Activated CD4-positive, alpha-beta T cell treated with anti-CD3 and anti-CD28 coated beads for 36 hours (primary cell): ENCODE results near the gene GNG12. TPM values are rescaled to one million over a fixed set of nuclear protein-coding genes. Genes with fewer than 3 reads are reported as not detected.

Experiments used
- ATAC-seq: fragments of 200-7000 bp; cut with Tn5 transposase; one replicate; pipeline ENCODE4 v1.10.0; 2021; ENCODE audit warnings: mild to moderate bottlenecking, moderate library complexity
- CTCF ChIA-PET: fragments of 350-600 bp; sonication (Branson Sonifier 250); formaldehyde crosslinking; loops from one replicate; lab custom pipeline; 2021; ENCODE audit warnings: antibody characterized with exemption; lab: Charles Lee
- POLR2A ChIA-PET: fragments of 350-600 bp; sonication (Branson Sonifier 250); formaldehyde crosslinking; loops from one replicate; lab custom pipeline; 2021; ENCODE audit warnings: antibody characterized with exemption, inconsistent platforms; lab: Charles Lee
- DNase-seq: peaks from one replicate; pipeline ENCODE4 v3.0.0-alpha.2; 2020
- H3K27ac Mint-ChIP-seq: one replicate; pipeline ENCODE4 v1.8.0; 2021; ENCODE audit warnings: mixed read lengths
- H3K27me3 Mint-ChIP-seq: one replicate; pipeline ENCODE4 v1.8.0; 2021; ENCODE audit warnings: mixed read lengths
- H3K36me3 Mint-ChIP-seq: one replicate; pipeline ENCODE4 v1.8.0; 2021; ENCODE audit warnings: low read depth, mixed read lengths
- H3K4me1 Mint-ChIP-seq: one replicate; pipeline ENCODE4 v1.8.0; 2021; ENCODE audit warnings: mixed read lengths
- H3K4me3 Mint-ChIP-seq: one replicate; pipeline ENCODE4 v1.8.0; 2021; ENCODE audit warnings: mild to moderate bottlenecking, moderate library complexity, mixed read lengths
- H3K9me3 Mint-ChIP-seq: one replicate; pipeline ENCODE4 v1.8.0; 2021; ENCODE audit warnings: low read depth, mixed read lengths
- intact Hi-C, 2 experiments: fragments of 100-400 bp; cut with DNase I in 1 of 2; cut with micrococcal nuclease in 1 of 2; formaldehyde crosslinking; loops; one replicate each; pipeline versions ENCODE4 v1.14.2 to v1.15.1; 2022 to 2024; cut with DNase I, micrococcal nuclease
- total RNA-seq, 2 experiments: library from RNA; stranded (reverse); gene quantifications; one replicate each; pipeline ENCODE4 v1.2.3, GENCODE V29; 2021

GNG12 gene
- total RNA-seq, 2 experiments from 2014 or later = 0.07 to 0.11 TPM

GRCh38 chr1:67754526-67754920 is 78.7 kb downstream of the GNG12 start:
- intact Hi-C loops = no loop called here
- ATAC-seq (no peak), DNase-seq (no peak)
- ChIA-PET POLR2A (no interaction called here), CTCF (interaction anchor here (0.6 to 8.0 kb wide), 6 partner anchors 11 to 223 kb away, joined by 3 to 113 read pairs (median 3); no protein-coding TSS in a partner anchor)
- Mint-ChIP-seq H3K4me3 (no peak overlapping the region), H3K27me3 (no peaks in the 10 kb centered on the region), H3K4me1 (peaks cover 12% of the 10 kb centered on the region), H3K27ac (no peak overlapping the region), H3K9me3 (no peaks in the 10 kb centered on the region), H3K36me3 (no peaks in the 10 kb centered on the region)

DNA sequence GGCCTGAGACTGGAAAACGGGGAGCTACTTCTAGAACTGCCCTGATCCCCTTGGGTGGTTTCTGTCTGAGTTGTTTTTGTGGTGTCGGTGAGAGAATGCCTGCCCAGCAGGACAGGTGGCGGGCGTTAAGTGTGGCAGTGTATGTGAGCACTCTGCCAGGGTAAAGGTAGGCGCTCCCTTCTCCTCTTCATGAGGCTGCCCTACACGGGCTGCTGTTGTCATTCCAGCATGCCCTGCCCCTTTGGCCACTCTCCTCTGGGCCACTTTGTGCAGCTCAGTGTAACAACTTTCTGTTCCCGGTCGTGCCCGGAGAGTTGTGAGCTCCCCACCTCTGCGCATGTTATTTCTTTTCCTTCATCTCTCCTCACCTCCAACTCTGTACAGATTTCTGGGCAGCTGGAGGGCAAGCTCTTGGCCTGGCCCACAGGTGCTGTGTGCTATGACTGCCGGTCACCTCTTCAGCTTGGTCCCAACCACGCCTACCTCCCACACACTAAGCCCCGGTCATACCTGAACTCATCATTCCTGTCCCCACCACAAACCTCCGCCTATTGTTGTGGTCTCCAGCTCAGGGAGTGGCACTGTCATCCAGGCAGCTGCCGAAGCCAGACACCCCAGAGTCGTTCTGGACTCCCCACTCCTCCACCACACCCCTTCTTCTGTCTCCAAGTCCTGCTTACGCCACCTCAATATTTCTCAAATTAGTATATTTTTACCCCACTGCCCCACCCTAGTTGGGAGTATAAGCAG is 79.3 kb downstream of the GNG12 start:
- Mint-ChIP-seq H3K9me3 (no peaks in the 10 kb centered on the region), H3K36me3 (no peaks in the 10 kb centered on the region), H3K4me3 (no peak overlapping the region), H3K27ac (no peak overlapping the region), H3K27me3 (no peaks in the 10 kb centered on the region), H3K4me1 (peaks cover 15% of the 10 kb centered on the region)
- ATAC-seq (peak; percentile 46), DNase-seq (peak; percentile 48)
- CTCF ChIA-PET = interaction anchor here (0.6 to 3.1 kb wide), 4 partner anchors 15 to 216 kb away, joined by 3 to 12 read pairs (median 3); no protein-coding TSS in a partner anchor
- intact Hi-C loops = no loop called here
- POLR2A ChIA-PET = no interaction called here

- Mint-ChIP-seq H3K4me1 (peaks cover 27% of the 10 kb centered on the region), H3K9me3 (no peaks in the 10 kb centered on the region), H3K27ac (no peak overlapping the region), H3K36me3 (no peaks in the 10 kb centered on the region), H3K4me3 (no peak overlapping the region), H3K27me3 (peaks cover 9% of the 10 kb centered on the region)
- ATAC-seq (no peak), DNase-seq (no peak)
- intact Hi-C loops = no loop called here
- CTCF ChIA-PET = interaction anchor here (0.7 to 3.0 kb wide), 3 partner anchors 8 to 15 kb away, joined by 3 to 18 read pairs (median 3); no protein-coding TSS in a partner anchor
- POLR2A ChIA-PET = no interaction called here
These were observed 81.0 kb downstream of the GNG12 start for GRCh38 chr1:67752306-67752705.

DNA sequence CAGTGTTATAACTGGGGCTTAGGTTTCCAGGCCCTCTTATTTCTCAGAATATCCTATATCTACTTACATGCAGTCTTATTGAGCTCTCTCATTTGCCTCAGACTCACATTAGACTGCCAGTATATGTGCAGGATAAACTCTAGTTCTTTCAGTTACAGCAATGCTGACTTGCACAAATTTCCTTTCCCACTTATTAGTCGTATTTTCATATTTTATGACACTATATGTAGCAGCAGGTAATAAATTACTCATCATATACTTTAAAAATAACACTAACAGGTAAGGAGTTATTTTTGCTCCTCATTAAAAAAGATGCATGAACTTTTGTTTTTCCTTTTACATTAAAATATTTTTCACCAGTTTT is 82.6 kb downstream of the GNG12 start:
- Mint-ChIP-seq H3K27me3 (peaks cover 9% of the 10 kb centered on the region), H3K4me3 (no peak overlapping the region), H3K4me1 (peaks cover 27% of the 10 kb centered on the region), H3K36me3 (no peaks in the 10 kb centered on the region), H3K27ac (no peak overlapping the region), H3K9me3 (no peaks in the 10 kb centered on the region)
- no peak for DNase-seq
- ChIA-PET POLR2A (no interaction called here), CTCF (interaction anchor here (1.0 to 3.0 kb wide), 3 partner anchors 9 to 189 kb away, joined by 3 to 18 read pairs (median 5); no protein-coding TSS in a partner anchor)
- no peak for ATAC-seq
- intact Hi-C loops = no loop called here

DNA sequence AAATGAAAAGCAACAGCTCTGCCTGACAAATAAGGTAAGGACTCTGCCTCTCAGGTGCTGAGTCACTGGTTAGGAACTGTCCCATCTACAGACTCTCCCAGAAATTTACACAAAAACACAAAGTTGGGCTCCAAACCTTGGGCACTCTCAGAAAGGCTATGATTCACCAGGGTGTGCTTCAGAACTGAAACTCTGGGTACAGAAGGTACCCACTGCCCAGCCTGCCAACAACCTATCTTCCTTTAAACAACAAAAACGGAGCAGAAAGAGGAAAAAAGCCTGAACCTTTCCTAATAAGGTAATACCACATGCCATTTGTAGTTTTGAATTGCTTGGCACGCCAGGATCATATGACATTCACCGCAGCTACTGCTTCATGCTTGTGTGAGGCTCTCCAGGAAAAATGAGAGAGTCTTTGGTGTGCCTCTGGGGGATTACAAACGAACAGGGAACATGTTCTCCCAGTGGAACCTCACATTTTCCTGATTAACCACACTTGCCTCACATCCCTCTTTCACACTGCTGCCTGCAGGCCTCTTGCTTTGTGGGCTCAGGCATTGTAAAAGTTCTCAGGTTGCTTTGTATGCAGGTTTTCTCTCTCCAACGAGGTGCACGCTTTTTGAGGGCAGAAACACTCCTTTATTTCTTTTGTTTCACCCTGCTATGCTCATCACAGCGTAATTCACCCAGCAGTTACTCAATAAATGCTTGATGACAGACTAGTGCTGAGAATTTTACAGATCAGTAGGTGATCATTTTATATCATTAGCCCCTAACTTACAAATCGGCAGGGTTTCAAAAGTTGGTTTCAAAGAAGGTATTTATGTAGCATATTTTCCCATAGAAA is 83.2 kb downstream of the GNG12 start:
- CTCF ChIA-PET = interaction anchor here (1.0 to 3.0 kb wide), 3 partner anchors 8 to 189 kb away, joined by 3 to 18 read pairs (median 5); no protein-coding TSS in a partner anchor
- ATAC-seq (peak; percentile 58), DNase-seq (no peak)
- H3K9me3 Mint-ChIP-seq = no peaks in the 10 kb centered on the region
- intact Hi-C loops = no loop called here
- peaks cover 9% of the 10 kb centered on the region for H3K27me3 Mint-ChIP-seq
- POLR2A ChIA-PET = no interaction called here
- no peak overlapping the region for H3K4me3 Mint-ChIP-seq
- peaks cover 27% of the 10 kb centered on the region for H3K4me1 Mint-ChIP-seq
- H3K27ac Mint-ChIP-seq = no peak overlapping the region
- no peaks in the 10 kb centered on the region for H3K36me3 Mint-ChIP-seq

DNA sequence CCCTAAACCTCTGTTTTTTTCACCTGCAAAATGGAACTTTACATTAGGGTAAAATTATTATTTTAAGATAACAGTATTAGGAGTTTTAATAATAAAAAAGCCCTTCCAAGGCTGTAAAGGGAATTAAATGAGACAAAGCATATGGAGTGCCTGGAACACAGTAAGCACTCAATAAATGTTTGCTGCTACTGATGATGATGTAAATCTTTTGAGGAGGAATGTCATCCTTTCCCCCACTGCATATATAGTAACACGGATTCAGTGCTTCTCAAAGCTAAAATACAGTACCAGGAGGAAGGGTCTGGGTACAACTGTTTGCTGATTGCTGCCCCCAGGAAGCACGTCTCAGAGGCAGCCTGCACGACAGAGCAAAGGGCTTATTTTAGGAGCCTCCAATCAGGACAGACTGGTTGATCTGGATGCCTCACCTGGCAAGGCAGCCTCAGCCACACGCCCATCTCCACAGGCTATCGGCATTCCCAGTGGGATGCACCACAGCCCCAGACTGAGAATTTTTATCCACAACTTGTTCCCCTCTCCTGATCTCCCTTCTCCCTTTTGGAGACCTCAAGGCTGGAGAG is 83.9 kb downstream of the GNG12 start:
- Mint-ChIP-seq H3K4me3 (no peak overlapping the region), H3K27me3 (peaks cover 9% of the 10 kb centered on the region), H3K9me3 (no peaks in the 10 kb centered on the region), H3K4me1 (peaks cover 27% of the 10 kb centered on the region), H3K27ac (no peak overlapping the region), H3K36me3 (no peaks in the 10 kb centered on the region)
- POLR2A ChIA-PET = no interaction called here
- no peak for ATAC-seq
- intact Hi-C loops = no loop called here
- CTCF ChIA-PET = no interaction called here
- DNase-seq = no peak

- intact Hi-C loops = no loop called here
- ATAC-seq = peak; percentile 42
- H3K4me1 Mint-ChIP-seq = peaks cover 22% of the 10 kb centered on the region
- peaks cover 9% of the 10 kb centered on the region for H3K27me3 Mint-ChIP-seq
- DNase-seq = no peak
- no peaks in the 10 kb centered on the region for H3K36me3 Mint-ChIP-seq
- no peak overlapping the region for H3K4me3 Mint-ChIP-seq
- POLR2A ChIA-PET = no interaction called here
- CTCF ChIA-PET = no interaction called here
- H3K27ac Mint-ChIP-seq = no peak overlapping the region
- no peaks in the 10 kb centered on the region for H3K9me3 Mint-ChIP-seq
These were observed 84.6 kb downstream of the GNG12 start for GRCh38 chr1:67748630-67749029.

- intact Hi-C loops = no loop called here
- H3K36me3 Mint-ChIP-seq = no peaks in the 10 kb centered on the region
- ChIA-PET POLR2A (no interaction called here), CTCF (interaction anchor here (0.5 to 1.2 kb wide), 4 partner anchors 12 to 187 kb away, joined by 3 to 4 read pairs (median 4); no protein-coding TSS in a partner anchor)
- no peak overlapping the region for H3K27ac Mint-ChIP-seq
- H3K9me3 Mint-ChIP-seq = no peaks in the 10 kb centered on the region
- DNase-seq (no peak), ATAC-seq (no peak)
- H3K27me3 Mint-ChIP-seq = peaks cover 9% of the 10 kb centered on the region
- no peak overlapping the region for H3K4me3 Mint-ChIP-seq
- peaks cover 22% of the 10 kb centered on the region for H3K4me1 Mint-ChIP-seq
These were observed 85.4 kb downstream of the GNG12 start for GRCh38 chr1:67747671-67748546.

GRCh38 chr1:67745875-67746698 is 87.2 kb downstream of the GNG12 start:
- Mint-ChIP-seq H3K4me3 (no peak overlapping the region), H3K27me3 (peaks cover 9% of the 10 kb centered on the region), H3K27ac (no peak overlapping the region), H3K36me3 (no peaks in the 10 kb centered on the region), H3K9me3 (no peaks in the 10 kb centered on the region), H3K4me1 (peaks cover 22% of the 10 kb centered on the region)
- intact Hi-C loops = no loop called here
- CTCF ChIA-PET = interaction anchor here (0.9 to 1.7 kb wide), 3 partner anchors 9 to 15 kb away, joined by 3 to 7 read pairs (median 3); no protein-coding TSS in a partner anchor
- ATAC-seq = no peak
- POLR2A ChIA-PET = interaction anchor here (0.7 kb wide), 1 partner anchor 55 kb away, joined by 5 read pairs; no protein-coding TSS in a partner anchor
- no peak for DNase-seq
